SK-N-SH treated with all-trans-retinoic acid at 6 μM for 48 hours (cell line): ENCODE measurements around the gene ACOT9.
"Not testable (repeated sequence)": the region's sequence is repeated elsewhere in the genome, so short reads cannot be mapped to it uniquely, and the experiment has no call there.

Experiments used
- ATAC-seq: fragments of 200-7000 bp; cut with Tn5 transposase; 3 replicates; pipeline ENCODE4 v1.9.1; 2020; ENCODE audit warnings: mild to moderate bottlenecking, moderate library complexity
- ARNTL ChIP-seq: fragments of 450-650 bp; formaldehyde crosslinking; IDR thresholded peaks from 2 replicates; pipeline ENCODE4 v1.5.0; 2020; ENCODE audit warnings: low read depth, mild to moderate bottlenecking, moderate library complexity, borderline replicate concordance
- BACH2 ChIP-seq: fragments of 250-450 bp; sonication (Bioruptor Pico); IDR thresholded peaks from 2 replicates; pipeline ENCODE4 v1.9.0; 2021; ENCODE audit warnings: mild to moderate bottlenecking, borderline replicate concordance
- CREB5 ChIP-seq: fragments of 250-450 bp; sonication (Bioruptor Pico); IDR thresholded peaks from 2 replicates; pipeline ENCODE4 v1.5.1; 2020; ENCODE audit warnings: low read depth, mild to moderate bottlenecking, moderate library complexity
- CSRNP3 ChIP-seq: fragments of 250-450 bp; sonication (Bioruptor Pico); IDR thresholded peaks from 2 replicates; pipeline ENCODE4 v1.5.1; 2021; ENCODE audit warnings: mild to moderate bottlenecking, moderate library complexity
- ESRRG ChIP-seq: fragments of 250-450 bp; sonication (Bioruptor Pico); IDR thresholded peaks from 2 replicates; pipeline ENCODE4 v1.6.1; 2021; ENCODE audit warnings: mild to moderate bottlenecking
- GLIS3 ChIP-seq: fragments of 250-450 bp; sonication (Bioruptor Pico); IDR thresholded peaks from 2 replicates; pipeline ENCODE4 v1.5.0; 2020; ENCODE audit warnings: mild to moderate bottlenecking, moderate library complexity
- OSR1 ChIP-seq: fragments of 250-450 bp; sonication (Bioruptor Pico); IDR thresholded peaks from 2 replicates; pipeline ENCODE4 v1.8.0; 2022; ENCODE audit warnings: moderate library complexity, mild to moderate bottlenecking, inconsistent platforms
- PATZ1 ChIP-seq: fragments of 250-450 bp; sonication (Bioruptor Pico); IDR thresholded peaks from 2 replicates; pipeline ENCODE4 v1.8.0; 2020; ENCODE audit warnings: mild to moderate bottlenecking, moderate library complexity, borderline replicate concordance
- POU6F1 ChIP-seq: fragments of 250-450 bp; sonication (Bioruptor Pico); IDR thresholded peaks from 2 replicates; pipeline ENCODE4 v1.8.0; 2021; ENCODE audit warnings: low read depth, mild to moderate bottlenecking, moderate library complexity, borderline replicate concordance
- TSHZ2 ChIP-seq: fragments of 250-450 bp; sonication (Bioruptor Pico); IDR thresholded peaks from 2 replicates; pipeline ENCODE4 v1.5.0; 2020; ENCODE audit warnings: mild to moderate bottlenecking, moderate library complexity
- ZC3H10 ChIP-seq: fragments of 250-450 bp; sonication (Bioruptor Pico); IDR thresholded peaks from 2 replicates; pipeline ENCODE4 v1.5.1; 2021; ENCODE audit warnings: mild to moderate bottlenecking, moderate library complexity
- ZNF565 ChIP-seq: fragments of 450-650 bp; formaldehyde crosslinking; conservative IDR thresholded peaks from 2 replicates; pipeline ENCODE4 v1.5.0; 2020; ENCODE audit warnings: low read depth, mild to moderate bottlenecking, moderate library complexity
- ZNF70 ChIP-seq: fragments of 450-650 bp; formaldehyde crosslinking; IDR thresholded peaks from 2 replicates; pipeline ENCODE4 v1.5.0; 2020; ENCODE audit warnings: mild to moderate bottlenecking, moderate library complexity

The ACOT9 gene

GRCh38 chrX:23782863-23783588 lies 40.0 kb upstream of the ACOT9 start, which contains the start of gene SAT1 (continued):
- TF ChIP-seq CSRNP3 (CRISPR knock-in tag) (no peak), GLIS3 (CRISPR knock-in tag) (no peak), BACH2 (no peak), PATZ1 (CRISPR knock-in tag) (no peak)

GRCh38 chrX:23782455-23782854 lies 39.4 kb upstream of the ACOT9 start:
- ATAC-seq = no peak
- TF ChIP-seq BACH2 (no peak), ESRRG (CRISPR knock-in tag) (no peak), ARNTL (CRISPR knock-in tag) (no peak), ZC3H10 (CRISPR knock-in tag) (no peak)
- TF ChIP-seq, all 23 proteins: peak for 0

- no peak for ATAC-seq
- TF ChIP-seq ARNTL (CRISPR knock-in tag) = no peak
- no peak for TF ChIP-seq ZNF70
- TF ChIP-seq GLIS3 (CRISPR knock-in tag) = no peak
- TF ChIP-seq CREB5 (CRISPR knock-in tag) = no peak
These were observed 35.9 kb upstream of the ACOT9 start for GRCh38 chrX:23779025-23779424.

- TF ChIP-seq OSR1 (CRISPR knock-in tag) (no peak), POU6F1 (no peak)
- TF ChIP-seq, all 23 proteins: peak for 0
- no peak for ATAC-seq
These were observed 33.3 kb upstream of the ACOT9 start for GRCh38 chrX:23776363-23776762.

- TF ChIP-seq ZNF565 (CRISPR knock-in tag) = no peak
- TF ChIP-seq BACH2 = no peak
- no peak for TF ChIP-seq ESRRG (CRISPR knock-in tag)
- no peak for TF ChIP-seq TSHZ2 (CRISPR knock-in tag)
- no peak for ATAC-seq
These were observed 30.6 kb upstream of the ACOT9 start for GRCh38 chrX:23773601-23774175.

GRCh38 chrX:23771086-23771485 lies 28.0 kb upstream of the ACOT9 start:
- ATAC-seq = not testable (repeated sequence)
